CD4-positive, alpha-beta T cell (primary cell): Measurements from ENCODE around the gene NPAS3. TPM values are rescaled to one million over a fixed set of nuclear protein-coding genes. Genes with fewer than 3 reads are reported as not detected.

Experiments used
- ATAC-seq: fragments of 200-7000 bp; cut with Tn5 transposase; one replicate; pipeline ENCODE4 v1.10.0; 2022; ENCODE audit warnings: mild to moderate bottlenecking; ENCODE audit not compliant: poor library complexity
- CTCF ChIA-PET: fragments of 350-600 bp; sonication (Branson Sonifier 250); formaldehyde crosslinking; loops from one replicate; lab custom pipeline; 2021; ENCODE audit warnings: antibody characterized with exemption, inconsistent platforms; lab: Charles Lee
- POLR2A ChIA-PET: fragments of 350-600 bp; sonication (Branson Sonifier 250); formaldehyde crosslinking; loops from one replicate; lab custom pipeline; 2021; ENCODE audit warnings: antibody characterized with exemption, inconsistent platforms; lab: Charles Lee
- DNase-seq, 14 experiments: peaks; one replicate each; pipeline ENCODE4 v3.0.0-alpha.2; 2013 to 2020; ENCODE audit warnings: mixed read lengths in 2 of 14
- H3K27ac ChIP-seq, 2 donors: one replicate each; pipeline versions ENCODE4 v1.5.1 to v1.7.0; 2013; ENCODE audit warnings: low read length in 2 of 2, low read depth in 1 of 2, mild to moderate bottlenecking in 1 of 2
- H3K27me3 ChIP-seq, 2 experiments: 1 replicate in 1 of 2; 2 replicates in 1 of 2; pipeline versions ENCODE4 v1.6.1 to v1.7.0; 2013; ENCODE audit warnings: low read length in 2 of 2, control low read depth in 1 of 2, mild to moderate bottlenecking in 1 of 2, moderate library complexity in 1 of 2; ENCODE audit not compliant: insufficient read depth in 2 of 2, control insufficient read depth in 1 of 2
- H3K36me3 ChIP-seq: one replicate; pipeline ENCODE4 v1.6.1; 2013; ENCODE audit warnings: low read length, control low read depth; ENCODE audit not compliant: insufficient read depth
- H3K4me1 ChIP-seq: one replicate; pipeline ENCODE4 v1.6.1; 2013; ENCODE audit warnings: low read length, control low read depth; ENCODE audit not compliant: insufficient read depth
- H3K4me3 ChIP-seq: one replicate; pipeline ENCODE4 v1.5.1; 2013; ENCODE audit warnings: mild to moderate bottlenecking, low read length, moderate library complexity
- H3K9me3 ChIP-seq, 2 experiments: 1 replicate in 1 of 2; 2 replicates in 1 of 2; pipeline versions ENCODE4 v1.6.1 to v1.7.0; 2013; ENCODE audit warnings: low read length in 2 of 2, mild to moderate bottlenecking in 2 of 2, control low read depth in 1 of 2, moderate library complexity in 1 of 2; ENCODE audit not compliant: control insufficient read depth in 1 of 2, insufficient read depth in 1 of 2
- H3K27ac Mint-ChIP-seq: one replicate; pipeline ENCODE4 v1.8.0; 2020; ENCODE audit warnings: mixed read lengths
- H3K27me3 Mint-ChIP-seq: one replicate; pipeline ENCODE4 v1.8.0; 2021; ENCODE audit warnings: mixed read lengths
- H3K36me3 Mint-ChIP-seq: one replicate; pipeline ENCODE4 v1.8.0; 2021; ENCODE audit warnings: low read depth, mixed read lengths
- H3K4me1 Mint-ChIP-seq: one replicate; pipeline ENCODE4 v1.8.0; 2021; ENCODE audit warnings: low read depth, mixed read lengths
- H3K4me3 Mint-ChIP-seq: one replicate; pipeline ENCODE4 v1.8.0; 2020; ENCODE audit warnings: mild to moderate bottlenecking, mixed read lengths
- H3K9me3 Mint-ChIP-seq: one replicate; pipeline ENCODE4 v1.8.0; 2020; ENCODE audit warnings: mixed read lengths
- CTCF ChIP-seq: fragments of 200-600 bp; IDR thresholded peaks from one replicate; pipeline ENCODE4 v1.8.0; 2022; ENCODE audit warnings: antibody characterized with exemption, mild to moderate bottlenecking
- intact Hi-C, 2 experiments: fragments of 100-400 bp; cut with DNase I in 1 of 2; cut with micrococcal nuclease in 1 of 2; formaldehyde crosslinking; loops; one replicate each; pipeline versions ENCODE4 v1.15.1 to v1.9.0; 2023 to 2025; cut with DNase I, micrococcal nuclease
- total RNA-seq, 174 experiments: library from RNA in 2 of 174; stranded (reverse) in 2 of 174; gene quantifications; one replicate each; pipeline ENCODE4 v1.2.3 and lab custom pipeline; 2021 to 2026

The NPAS3 gene
- total RNA-seq, 2 experiments from 2014 or later: not detected

- Histone ChIP-seq H3K27ac (no peak overlapping the region), H3K27me3 (no peaks in the 10 kb centered on the region), H3K36me3 (no peaks in the 10 kb centered on the region), H3K9me3 (peaks cover 0 to 4% of the 10 kb centered on the region in 2 experiments), H3K4me1 (no peaks in the 10 kb centered on the region), H3K4me3 (no peak overlapping the region)
- H3K9me3 Mint-ChIP-seq: no peaks in the 10 kb centered on the region
- no peaks in the 10 kb centered on the region for H3K4me1 Mint-ChIP-seq
- ATAC-seq (no peak), DNase-seq (no peak)
- H3K36me3 Mint-ChIP-seq: no peaks in the 10 kb centered on the region
- intact Hi-C loops: no loop called here
- no peak for TF ChIP-seq CTCF
- H3K27ac Mint-ChIP-seq: no peak overlapping the region
- ChIA-PET POLR2A (no interaction called here), CTCF (no interaction called here)
- peaks cover 5% of the 10 kb centered on the region for H3K27me3 Mint-ChIP-seq
- no peak overlapping the region for H3K4me3 Mint-ChIP-seq
Measured at GRCh38 chr14:33030386-33030785, 91.7 kb downstream of the NPAS3 start.

GRCh38 chr14:33035416-33036194, 96.9 kb downstream of the NPAS3 start:
- H3K27ac Mint-ChIP-seq: no peak overlapping the region
- Histone ChIP-seq H3K27ac (no peak overlapping the region), H3K4me1 (no peaks in the 10 kb centered on the region), H3K36me3 (no peaks in the 10 kb centered on the region), H3K9me3 (peaks cover 0 to 4% of the 10 kb centered on the region in 2 experiments), H3K4me3 (no peak overlapping the region), H3K27me3 (no peaks in the 10 kb centered on the region)
- ATAC-seq: no peak
- no peaks in the 10 kb centered on the region for H3K36me3 Mint-ChIP-seq
- H3K4me3 Mint-ChIP-seq: no peak overlapping the region
- intact Hi-C loops: no loop called here
- H3K27me3 Mint-ChIP-seq: peaks cover 5% of the 10 kb centered on the region
- H3K9me3 Mint-ChIP-seq: no peaks in the 10 kb centered on the region
- no peaks in the 10 kb centered on the region for H3K4me1 Mint-ChIP-seq
- TF ChIP-seq CTCF: no peak
- DNase-seq: no peak
- POLR2A ChIA-PET: no interaction called here
- CTCF ChIA-PET: no interaction called here

- no peak overlapping the region for H3K27ac ChIP-seq
- H3K36me3 Mint-ChIP-seq: no peaks in the 10 kb centered on the region
- intact Hi-C loops: no loop called here
- ATAC-seq (no peak), DNase-seq (no peak)
- H3K4me1 ChIP-seq: no peaks in the 10 kb centered on the region
- no peak for TF ChIP-seq CTCF
- peaks cover 3% of the 10 kb centered on the region for H3K9me3 Mint-ChIP-seq
- no peaks in the 10 kb centered on the region for H3K9me3 ChIP-seq
- peaks cover 5% of the 10 kb centered on the region for H3K27me3 Mint-ChIP-seq
- H3K4me3 ChIP-seq: no peak overlapping the region
- no peak overlapping the region for H3K27ac Mint-ChIP-seq
- no peaks in the 10 kb centered on the region for H3K4me1 Mint-ChIP-seq
- no peaks in the 10 kb centered on the region for H3K27me3 ChIP-seq
- ChIA-PET CTCF (no interaction called here), POLR2A (no interaction called here)
- H3K36me3 ChIP-seq: no peaks in the 10 kb centered on the region
- no peak overlapping the region for H3K4me3 Mint-ChIP-seq
Measured at GRCh38 chr14:33039311-33039710, 100.6 kb downstream of the NPAS3 start.
